Activated CD4-positive, alpha-beta T cell treated with anti-CD3 and anti-CD28 coated beads, Interleukin-10, Interleukin-2, amounts not matched to agents 100 ng/mL and 50 ng/mL, durations not matched to agents 16 hours and 8 hours (primary cell): Measurements from ENCODE around the gene RTCA.
A peak's percentile ranks its signal among the peaks of the same experiment; 100 is the strongest.
"Not testable (repeated sequence)": the region's sequence is repeated elsewhere in the genome, so short reads cannot be mapped to it uniquely, and the experiment has no call there.

Source experiments
- DNase-seq: peaks from one replicate; pipeline ENCODE4 v3.0.0-alpha.2; 2020

The RTCA gene

GRCh38 chr1:100264081-100264480, 1.9 kb upstream of the RTCA start:
- DNase-seq = not testable (repeated sequence)

GRCh38 chr1:100265562-100265930, 470 bp upstream of the RTCA start:
- DNase-seq = peak; percentile 30

GRCh38 chr1:100266741-100267140, 725 bp downstream of the RTCA start:
- DNase-seq = peak; percentile 59

DNA sequence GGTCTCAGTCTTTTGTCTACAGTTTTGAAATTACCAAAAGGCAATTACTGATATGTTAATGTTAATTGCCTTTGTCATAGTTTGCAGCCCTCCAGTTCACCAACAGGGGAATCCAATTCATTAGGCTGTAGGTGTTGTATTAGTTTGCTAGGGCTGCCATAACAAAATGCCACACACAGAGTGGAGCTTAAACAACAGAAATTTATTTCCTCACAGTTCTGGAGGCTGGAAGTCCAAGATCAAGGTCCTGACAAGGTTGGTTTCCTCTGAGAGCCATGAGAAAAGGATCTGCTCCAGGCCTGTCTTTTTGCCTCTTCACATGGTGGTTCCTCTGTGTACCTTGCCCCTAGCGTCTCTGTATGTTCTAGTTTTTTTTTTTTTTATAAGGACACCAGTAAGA, 1.3 kb downstream of the RTCA start:
- no peak for DNase-seq

DNA sequence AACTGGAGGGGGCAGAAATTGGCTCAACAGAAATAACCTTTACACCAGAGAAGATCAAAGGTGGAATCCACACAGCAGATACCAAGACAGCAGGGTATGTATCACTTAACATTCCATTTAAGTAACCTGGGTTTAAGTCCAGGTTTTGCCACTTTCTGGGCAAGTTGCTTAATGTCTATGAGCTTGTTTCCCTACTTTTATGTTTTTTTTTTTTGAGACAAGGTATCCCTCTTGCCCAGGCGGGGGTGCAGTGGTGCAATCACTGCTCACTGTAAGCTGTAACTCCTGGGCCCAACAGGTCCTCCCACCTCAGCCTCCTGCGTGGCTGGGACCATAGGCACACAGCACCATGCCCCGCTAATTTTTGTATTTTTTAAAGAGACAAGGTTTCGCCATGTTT, 2.2 kb downstream of the RTCA start:
- no peak for DNase-seq

GRCh38 chr1:100277866-100278265, 11.8 kb downstream of the RTCA start:
- peak; percentile 22 for DNase-seq

GRCh38 chr1:100279358-100279923, 13.4 kb downstream of the RTCA start:
- DNase-seq = no peak

GRCh38 chr1:100279954-100280682, 14.1 kb downstream of the RTCA start:
- DNase-seq = no peak

DNA sequence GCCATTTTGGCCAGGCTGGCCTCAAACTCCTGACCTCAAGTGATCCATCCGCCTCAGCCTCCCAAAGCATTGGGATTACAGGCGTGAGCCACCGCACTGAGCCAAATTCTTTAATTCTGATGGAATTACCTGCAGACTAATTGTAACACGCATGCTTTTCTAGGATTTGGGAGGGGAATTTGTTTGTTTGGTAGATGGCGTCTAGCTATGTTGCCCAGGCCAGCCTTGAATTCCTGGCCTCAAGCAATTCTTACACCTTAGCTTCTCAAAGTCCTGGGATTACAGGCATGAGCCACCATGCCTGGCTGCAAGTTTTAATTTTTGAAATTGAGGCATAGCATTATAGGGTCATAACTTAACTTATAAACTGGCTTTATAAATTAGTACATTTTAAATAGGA, 18.6 kb downstream of the RTCA start:
- DNase-seq = no peak

- DNase-seq = no peak
Observed at GRCh38 chr1:100287162-100287561, 21.1 kb downstream of the RTCA start.

- DNase-seq = no peak
Observed at GRCh38 chr1:100290291-100290690, 24.3 kb downstream of the RTCA start.

DNA sequence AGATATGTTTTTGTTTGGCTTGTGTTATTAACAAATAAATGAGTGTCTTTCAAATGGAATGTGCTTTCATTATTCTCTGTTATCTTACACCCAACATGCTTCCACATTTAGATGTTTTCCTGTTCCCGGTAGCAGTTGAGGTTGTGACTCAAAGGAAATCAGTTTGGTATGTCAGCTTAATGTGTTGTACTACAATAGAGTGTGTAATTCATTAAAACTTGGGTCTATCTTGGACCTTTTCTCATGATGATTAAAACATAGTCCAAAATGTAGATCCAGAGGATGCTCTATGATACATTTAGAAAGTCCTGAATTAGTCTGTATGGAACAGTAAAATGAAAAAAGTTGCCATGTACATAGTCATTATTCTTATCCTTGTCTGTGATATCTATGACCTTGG, 26.7 kb downstream of the RTCA start:
- DNase-seq = peak; percentile 37

DNA sequence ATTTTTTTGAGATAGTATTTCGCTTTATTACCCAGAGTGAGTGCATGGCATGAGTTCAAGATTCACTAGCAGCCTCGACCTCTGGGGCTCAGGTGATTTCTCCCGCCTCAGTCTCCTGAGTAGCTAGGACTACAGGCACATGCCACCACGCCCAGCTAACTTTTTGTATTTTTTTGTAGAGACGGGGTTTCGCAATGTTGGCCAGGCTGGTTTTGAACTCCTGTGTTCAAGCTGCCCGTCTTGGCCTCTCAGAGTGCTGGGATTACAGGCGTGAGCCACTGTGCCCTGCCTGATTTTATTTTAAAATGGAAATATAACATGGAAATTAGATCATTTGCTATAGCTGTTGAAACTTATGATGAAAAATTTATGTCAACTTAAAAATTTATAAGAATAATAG, 30.1 kb downstream of the RTCA start:
- DNase-seq = no peak

DNA sequence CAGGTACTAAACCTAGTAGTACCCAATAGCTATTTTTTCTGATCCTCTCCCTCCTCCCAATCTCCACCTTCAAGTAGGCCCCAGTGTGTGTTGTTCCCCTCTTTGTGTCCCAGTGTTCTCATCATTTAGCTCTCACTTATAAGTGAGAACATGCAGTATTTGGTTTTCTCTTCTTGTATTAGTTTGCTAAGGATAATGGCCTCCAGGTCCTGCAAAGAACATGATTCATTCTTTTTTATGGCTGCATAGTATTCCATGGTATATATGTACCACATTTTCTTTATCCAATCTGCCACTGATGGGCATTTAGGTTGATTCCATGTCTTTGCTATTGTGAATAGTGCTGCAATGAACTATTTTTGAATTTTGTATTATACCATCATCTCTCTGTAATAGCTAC, 31.0 kb downstream of the RTCA start:
- not testable (repeated sequence) for DNase-seq

DNA sequence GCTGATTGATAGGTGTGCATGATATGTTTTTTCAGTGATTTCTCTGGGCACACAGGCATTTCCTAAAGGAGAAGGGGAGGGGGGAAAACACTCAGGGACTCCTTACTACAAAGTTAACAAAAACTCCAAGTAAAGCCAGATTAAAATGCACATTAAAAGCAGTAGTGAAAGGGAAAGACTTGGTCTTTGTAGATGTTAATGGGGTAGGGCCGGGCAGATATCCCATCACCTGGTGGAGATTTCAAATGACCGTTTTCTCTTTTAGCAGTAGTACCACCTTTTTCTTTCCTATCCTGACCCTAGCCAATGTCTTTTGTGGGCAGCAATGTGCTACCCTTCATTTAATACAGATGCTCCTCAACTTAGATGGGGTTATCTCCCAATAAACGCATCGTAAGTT, 32.5 kb downstream of the RTCA start:
- DNase-seq = no peak

DNA sequence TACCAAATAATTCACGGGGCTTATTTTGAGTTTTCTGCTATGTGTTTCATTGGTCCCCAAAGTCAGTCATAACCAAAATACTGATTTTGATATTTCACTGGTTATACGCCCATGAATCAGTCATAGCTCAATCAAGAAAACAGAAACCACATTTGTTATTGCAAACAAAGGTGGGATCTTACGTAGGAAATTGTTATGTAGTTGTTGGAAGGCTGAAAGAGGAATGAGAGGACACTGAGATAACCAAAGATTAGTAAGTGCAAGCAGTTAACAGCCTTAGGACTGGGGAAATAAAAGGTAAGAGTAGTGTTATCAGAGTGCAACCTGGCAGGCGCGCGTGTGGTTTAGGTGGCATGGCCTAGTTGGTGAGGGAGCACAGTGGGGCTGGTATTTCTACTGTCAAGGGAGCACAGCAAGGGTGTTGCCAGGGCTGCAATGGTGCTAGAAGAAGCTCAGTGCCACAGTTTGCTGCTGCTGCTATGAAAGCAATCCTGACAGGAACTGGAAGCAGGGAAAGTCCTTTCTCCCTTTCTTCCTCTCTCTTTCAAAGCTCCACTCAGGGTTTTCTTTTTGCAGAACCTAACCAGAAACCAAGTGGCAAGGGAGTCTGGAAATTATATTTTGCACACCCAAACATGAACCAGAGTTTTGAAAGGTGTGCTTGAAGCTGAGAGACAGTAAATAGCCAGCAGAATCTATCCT, 33.7 kb downstream of the RTCA start:
- peak; percentile 77 for DNase-seq

DNA sequence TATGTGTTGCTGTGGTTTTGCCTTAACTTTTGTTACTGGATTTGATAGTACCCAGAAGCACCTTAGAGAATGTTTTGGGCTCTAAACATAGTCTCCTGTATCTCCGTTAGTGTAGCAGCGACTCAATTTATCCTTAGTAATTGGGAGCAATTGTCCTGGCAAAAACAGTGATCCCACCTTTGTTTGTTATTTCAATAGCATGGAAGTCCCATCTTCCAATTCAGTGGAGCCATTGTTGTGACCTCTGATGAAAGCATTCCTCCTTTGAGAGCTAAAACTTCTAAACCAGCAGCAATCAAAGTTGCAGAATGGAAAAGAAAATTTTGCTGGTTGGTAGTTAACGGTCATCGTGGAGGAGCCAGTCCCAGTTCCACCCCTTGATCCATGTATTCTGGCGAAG, 34.7 kb downstream of the RTCA start:
- no peak for DNase-seq

DNA sequence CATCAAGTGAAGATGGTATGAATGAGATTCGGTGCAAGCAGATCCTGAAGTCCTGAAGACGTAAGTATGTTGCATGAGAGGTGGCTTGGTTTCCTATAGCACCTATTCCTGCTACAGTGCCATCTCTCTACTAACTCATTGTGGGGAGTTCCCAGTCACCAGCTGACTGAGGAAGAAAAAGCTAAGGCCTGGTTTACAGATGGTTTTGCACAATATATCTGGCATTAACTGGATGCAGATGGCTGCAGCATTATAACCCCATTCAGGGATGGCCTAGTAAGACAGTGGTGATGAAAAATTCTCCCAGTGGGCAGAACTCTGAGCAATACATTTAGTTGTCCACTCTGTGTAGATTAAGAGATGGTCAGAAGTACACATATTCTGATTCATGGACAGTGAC, 36.7 kb downstream of the RTCA start:
- DNase-seq = no peak

DNA sequence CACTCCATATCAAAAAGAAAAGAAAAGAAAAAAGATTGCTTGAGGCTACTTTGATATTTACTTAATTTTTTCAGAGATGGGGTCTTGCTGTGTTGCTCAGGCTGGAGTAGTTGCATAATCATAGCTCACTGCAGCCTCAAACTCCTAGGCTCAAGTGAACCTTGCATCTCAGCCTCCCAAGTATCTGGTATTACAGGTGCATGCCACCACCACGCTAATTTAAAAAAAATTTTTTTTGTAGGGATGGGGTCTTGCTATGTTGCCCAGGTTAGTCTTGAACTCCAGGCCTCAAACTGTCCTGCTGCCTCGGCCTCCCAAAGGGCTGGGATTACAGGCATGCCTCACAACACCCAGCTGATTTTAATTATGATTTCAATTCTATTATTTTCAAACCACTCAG, 38.2 kb downstream of the RTCA start:
- DNase-seq = no peak

DNA sequence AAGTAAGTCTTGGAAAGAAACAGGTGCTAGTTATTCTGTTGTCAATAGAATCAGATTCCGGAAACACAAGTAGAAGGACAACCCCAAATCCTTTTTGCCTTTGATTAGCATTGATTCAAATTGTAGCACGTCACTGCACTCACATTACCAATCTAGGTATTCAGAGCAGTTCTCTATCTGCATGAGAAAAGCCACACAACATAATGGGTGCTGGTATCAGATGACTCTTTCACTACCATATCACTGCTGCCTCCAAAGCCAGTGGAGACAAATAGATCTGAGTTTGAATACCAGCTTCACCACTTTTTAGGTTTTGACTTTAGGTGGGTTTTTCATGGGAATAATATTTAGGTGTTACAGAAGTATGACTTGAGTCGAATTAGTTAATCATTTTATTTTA, 38.9 kb downstream of the RTCA start:
- no peak for DNase-seq

DNA sequence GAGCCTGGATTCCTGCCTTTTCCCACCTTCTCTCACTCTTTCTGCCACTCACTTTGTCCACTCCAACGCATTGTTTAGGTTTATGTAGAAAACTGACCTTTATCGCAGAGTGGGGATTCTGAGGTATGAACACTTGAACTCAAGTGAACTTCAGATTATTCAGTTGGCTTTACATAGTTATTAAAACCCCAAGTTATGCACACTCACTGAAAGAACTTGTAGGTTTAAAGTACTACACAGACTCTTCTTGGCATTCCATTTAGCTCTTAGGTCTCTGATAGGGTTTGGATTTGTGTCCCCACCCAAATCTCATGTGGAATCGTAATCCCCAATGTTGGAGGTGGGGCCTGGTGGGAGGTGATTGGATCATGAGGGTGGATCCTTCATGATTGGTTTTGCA, 39.9 kb downstream of the RTCA start:
- no peak for DNase-seq

DNA sequence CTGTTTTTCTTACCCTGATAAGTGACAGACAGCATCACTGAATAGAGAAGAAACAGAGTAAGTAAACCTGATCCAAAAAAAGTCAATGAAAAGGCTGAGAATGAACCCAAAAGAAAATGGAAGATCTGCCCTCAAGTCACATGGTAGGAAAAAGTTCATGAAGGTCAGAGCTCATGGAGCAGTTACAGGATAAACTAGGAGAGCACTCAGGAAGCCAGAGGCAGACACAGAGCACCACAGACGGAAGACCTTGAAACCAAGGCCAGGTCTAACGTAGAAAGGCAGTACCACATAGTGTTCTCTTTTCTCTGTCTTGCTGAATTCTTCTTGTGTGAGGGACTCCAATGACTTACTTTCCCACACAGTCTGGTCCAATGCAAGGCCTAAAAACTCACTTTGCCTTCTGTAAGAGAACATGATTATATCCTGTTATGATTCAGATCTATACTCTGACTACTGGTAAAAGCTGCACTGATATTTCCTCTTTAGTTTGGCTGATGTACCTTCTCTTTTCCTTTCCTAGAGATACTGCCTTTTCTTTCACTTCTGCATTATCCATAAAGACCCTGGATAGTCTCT, 40.8 kb downstream of the RTCA start:
- DNase-seq = peak; percentile 67

DNA sequence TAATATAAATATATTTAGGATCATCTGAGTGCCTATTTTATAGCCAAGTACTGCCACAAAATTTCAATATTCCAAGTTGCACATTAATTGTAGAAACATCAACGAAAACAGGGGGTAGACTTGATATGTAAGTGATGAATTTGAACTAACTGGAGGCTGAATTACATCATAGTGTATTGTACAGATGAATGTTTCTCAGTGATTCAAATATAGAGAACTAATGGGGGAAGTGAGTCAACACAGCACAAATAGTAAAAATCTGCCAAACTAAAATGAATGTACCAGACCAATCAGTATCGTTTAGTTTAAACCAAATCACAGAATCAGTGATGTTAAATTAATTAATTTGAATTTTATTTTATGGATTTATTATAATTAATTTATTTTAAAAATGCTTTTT, 42.8 kb downstream of the RTCA start:
- peak; percentile 78 for DNase-seq

- DNase-seq = no peak
Observed at GRCh38 chr1:100309863-100310262, 43.8 kb downstream of the RTCA start.
